Stimulated activated naive CD4-positive, alpha-beta T cell (primary cell): ENCODE results near the gene RNF217.
"Not testable (repeated sequence)": the region's sequence is repeated elsewhere in the genome, so short reads cannot be mapped to it uniquely, and the experiment has no call there.

Experiments
- DNase-seq, 6 experiments: peaks; one replicate each; lab custom pipeline; 2025; lab: John Stamatoyannopoulos, UW

The RNF217 gene

GRCh38 chr6:125125856-125126255 is 163.6 kb downstream of the RNF217 start:
- DNase-seq: not testable (repeated sequence)

- no peak for DNase-seq
Observed at GRCh38 chr6:125129354-125129753, 167.1 kb downstream of the RNF217 start.

GRCh38 chr6:125132058-125132457 is 169.8 kb downstream of the RNF217 start:
- DNase-seq: no peak

- DNase-seq: no peak
Observed at GRCh38 chr6:125136378-125136777, 174.1 kb downstream of the RNF217 start.

- no peak for DNase-seq
Observed at GRCh38 chr6:125138083-125138482, 175.8 kb downstream of the RNF217 start.

GRCh38 chr6:125140808-125141207 is 178.6 kb downstream of the RNF217 start:
- DNase-seq: no peak
